Smooth muscle cell (in vitro differentiated cells): ENCODE measurements around the gene IL17F. TPM values are rescaled to one million over a fixed set of nuclear protein-coding genes. Genes with fewer than 3 reads are reported as not detected.
A peak's percentile ranks its signal among the peaks of the same experiment; 100 is the strongest.

Experiments
- DNase-seq: peaks from one replicate; lab custom pipeline; 2025; ENCODE audit not compliant: unreplicated experiment; lab: John Stamatoyannopoulos, UW
- H2AFZ ChIP-seq: fragments of 200-600 bp; sonication (generic); 2 replicates; pipeline ENCODE4 v1.6.0; 2016; ENCODE audit warnings: antibody characterized with exemption, low read depth, mild to moderate bottlenecking
- H3F3A ChIP-seq: fragments of 200-600 bp; sonication (generic); 2 replicates; pipeline ENCODE4 v1.6.0; 2017; ENCODE audit warnings: antibody characterized with exemption, low read depth
- H3K27ac ChIP-seq: fragments of 200-600 bp; sonication (generic); 2 replicates; pipeline ENCODE4 v1.5.1; 2016; ENCODE audit warnings: low read depth, mild to moderate bottlenecking
- H3K27me3 ChIP-seq: fragments of 200-600 bp; sonication (generic); 2 replicates; pipeline ENCODE4 v1.6.1; 2016; ENCODE audit warnings: low read depth, mild to moderate bottlenecking
- H3K36me3 ChIP-seq: fragments of 200-600 bp; sonication (generic); 2 replicates; pipeline ENCODE4 v1.5.1; 2016; ENCODE audit warnings: low read depth
- H3K4me1 ChIP-seq: fragments of 200-600 bp; sonication (generic); 2 replicates; pipeline ENCODE4 v1.5.1; 2016; ENCODE audit warnings: low read depth
- H3K4me2 ChIP-seq: fragments of 200-600 bp; sonication (generic); 2 replicates; pipeline ENCODE4 v1.6.0; 2016; ENCODE audit warnings: mild to moderate bottlenecking
- H3K4me3 ChIP-seq: fragments of 200-600 bp; sonication (generic); 2 replicates; pipeline ENCODE4 v1.5.1; 2016; ENCODE audit warnings: mild to moderate bottlenecking
- H3K79me2 ChIP-seq: fragments of 200-600 bp; sonication (generic); 2 replicates; pipeline ENCODE4 v1.6.0; 2016; ENCODE audit warnings: low read depth, mild to moderate bottlenecking
- H3K9ac ChIP-seq: fragments of 200-600 bp; sonication (generic); 2 replicates; pipeline ENCODE4 v1.6.0; 2016; ENCODE audit warnings: low read depth
- H3K9me3 ChIP-seq: fragments of 200-600 bp; sonication (generic); replicated peaks from 2 replicates; pipeline ENCODE4 v1.5.1; 2016; ENCODE audit warnings: low read depth
- H4K20me1 ChIP-seq: fragments of 200-600 bp; sonication (generic); 2 replicates; pipeline ENCODE4 v1.6.0; 2016; ENCODE audit warnings: low read depth
- WGBS: methylation state at CpG from one replicate; pipeline ENCODE4 v1.1.7; 2016; ENCODE audit warnings: low lambda C conversion rate; 5-methylcytosine and 5-hydroxymethylcytosine counted together
- polyA plus RNA-seq: library from polyadenylated mRNA; unstranded; fragments of >200 nt; fragmentation: Nextera tagmentation; extraction: Ambion mirVana; gene quantifications from 2 replicates; pipeline ENCODE4 v1.2.1, GENCODE V29; 2016
- total RNA-seq: library from RNA; depleted of rRNA; stranded (reverse); fragments of >200 nt; gene quantifications from 2 replicates; pipeline ENCODE4 v1.2.3, GENCODE V29; 2014
- TF ChIP-seq, protein P1 (sequence below): fragments of 200-600 bp; sonication (generic); IDR thresholded peaks from 2 replicates; pipeline ENCODE4 v1.5.1; 2017; ENCODE audit warnings: borderline replicate concordance, mild to moderate bottlenecking, antibody characterized with exemption; ENCODE audit not compliant: insufficient read depth, poor library complexity, severe bottlenecking

The IL17F gene
- total and polyA plus RNA-seq, 2 experiments from 2014 or later = not detected

DNA sequence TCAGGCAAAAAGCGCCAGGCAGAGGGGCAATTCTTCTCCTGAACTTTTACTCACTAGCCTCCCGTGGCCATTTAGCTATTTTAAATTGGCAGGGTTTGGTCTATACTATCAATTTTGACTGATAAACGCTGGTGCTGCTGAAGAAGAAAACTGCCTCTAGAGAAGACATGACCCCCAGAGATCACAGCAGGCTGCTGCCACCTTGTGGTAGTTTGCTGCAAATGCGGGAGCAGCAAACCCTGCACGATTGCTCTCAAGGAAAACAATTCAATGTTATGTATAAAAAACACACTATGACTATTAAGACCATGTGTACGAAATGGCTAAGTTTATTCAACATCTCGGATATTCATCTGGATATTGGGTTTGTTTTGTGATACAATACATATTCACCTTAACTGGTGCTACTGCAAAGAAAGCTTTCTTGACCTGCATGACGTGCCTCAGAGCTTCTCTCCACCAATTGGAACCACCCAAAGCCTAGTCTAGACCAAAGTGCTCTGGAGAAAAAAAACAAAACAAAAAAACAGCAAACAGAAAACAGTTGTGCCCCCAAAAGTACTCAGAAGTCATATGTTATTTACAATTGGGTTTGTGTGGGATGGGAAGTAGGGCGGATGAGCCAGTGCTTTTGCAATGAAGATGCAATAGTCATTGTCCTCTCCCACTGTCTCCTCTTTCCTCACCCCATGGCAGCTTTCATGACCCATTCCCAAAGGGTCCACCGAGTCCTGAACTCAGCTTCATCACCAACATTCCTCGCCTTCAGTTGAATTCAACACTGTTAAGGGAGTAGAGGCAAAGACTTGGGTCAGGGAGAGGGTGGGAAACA lies 19.6 kb upstream of the IL17F start:
- no peak overlapping the region for H3K4me2 ChIP-seq
- H3F3A ChIP-seq = no peaks in the 10 kb centered on the region
- no peaks in the 10 kb centered on the region for H3K79me2 ChIP-seq
- no peaks in the 10 kb centered on the region for H3K9me3 ChIP-seq
- WGBS = 64% methylated on average over 11 of the region's 11 CpGs
- H4K20me1 ChIP-seq = no peaks in the 10 kb centered on the region
- TF ChIP-seq, protein P1, sequence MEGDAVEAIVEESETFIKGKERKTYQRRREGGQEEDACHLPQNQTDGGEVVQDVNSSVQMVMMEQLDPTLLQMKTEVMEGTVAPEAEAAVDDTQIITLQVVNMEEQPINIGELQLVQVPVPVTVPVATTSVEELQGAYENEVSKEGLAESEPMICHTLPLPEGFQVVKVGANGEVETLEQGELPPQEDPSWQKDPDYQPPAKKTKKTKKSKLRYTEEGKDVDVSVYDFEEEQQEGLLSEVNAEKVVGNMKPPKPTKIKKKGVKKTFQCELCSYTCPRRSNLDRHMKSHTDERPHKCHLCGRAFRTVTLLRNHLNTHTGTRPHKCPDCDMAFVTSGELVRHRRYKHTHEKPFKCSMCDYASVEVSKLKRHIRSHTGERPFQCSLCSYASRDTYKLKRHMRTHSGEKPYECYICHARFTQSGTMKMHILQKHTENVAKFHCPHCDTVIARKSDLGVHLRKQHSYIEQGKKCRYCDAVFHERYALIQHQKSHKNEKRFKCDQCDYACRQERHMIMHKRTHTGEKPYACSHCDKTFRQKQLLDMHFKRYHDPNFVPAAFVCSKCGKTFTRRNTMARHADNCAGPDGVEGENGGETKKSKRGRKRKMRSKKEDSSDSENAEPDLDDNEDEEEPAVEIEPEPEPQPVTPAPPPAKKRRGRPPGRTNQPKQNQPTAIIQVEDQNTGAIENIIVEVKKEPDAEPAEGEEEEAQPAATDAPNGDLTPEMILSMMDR = peak; percentile 91
- H2AFZ ChIP-seq = no peak overlapping the region
- no peaks in the 10 kb centered on the region for H3K27me3 ChIP-seq
- H3K9ac ChIP-seq = no peak overlapping the region
- H3K27ac ChIP-seq = no peak overlapping the region
- no peak for DNase-seq
- no peak overlapping the region for H3K4me3 ChIP-seq
- H3K36me3 ChIP-seq = no peaks in the 10 kb centered on the region
- no peaks in the 10 kb centered on the region for H3K4me1 ChIP-seq

DNA sequence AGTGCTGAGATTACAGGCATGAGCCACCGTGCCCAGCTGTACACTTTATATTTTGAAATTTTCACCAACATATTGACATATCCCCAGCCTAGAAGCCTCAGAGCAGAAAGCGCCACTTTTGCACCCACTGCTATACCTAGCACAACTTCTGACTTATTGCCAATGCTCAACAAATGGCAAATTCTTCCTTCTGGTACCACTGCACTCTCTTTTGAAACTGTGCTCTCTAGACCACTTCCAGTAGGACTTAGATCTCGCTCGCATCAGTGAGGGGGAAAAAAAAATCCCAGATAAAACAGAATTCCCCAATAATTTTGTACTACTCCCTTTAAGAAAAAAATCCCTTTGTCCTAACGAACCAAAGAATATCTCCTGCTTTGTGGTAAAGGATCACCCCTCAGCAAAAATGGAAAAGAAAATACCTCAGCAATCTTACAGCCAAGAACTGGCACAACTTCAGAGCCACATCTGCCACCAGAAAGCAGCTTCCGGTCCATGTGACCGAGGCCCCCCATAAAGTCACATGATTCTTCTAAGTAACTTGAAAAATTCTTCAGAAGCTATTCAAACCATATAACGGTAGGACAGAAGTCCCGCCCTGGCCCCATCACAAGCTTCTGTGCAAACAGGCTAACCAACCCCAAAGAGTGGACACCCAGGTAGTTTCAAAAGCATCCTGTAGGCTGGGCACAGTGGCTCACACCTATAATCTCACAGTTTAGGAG lies 18.5 kb upstream of the IL17F start:
- Histone ChIP-seq H3K4me2 (no peak overlapping the region), H3K4me3 (no peak overlapping the region), H3F3A (no peaks in the 10 kb centered on the region), H3K36me3 (no peaks in the 10 kb centered on the region), H3K9ac (no peak overlapping the region), H3K27me3 (no peaks in the 10 kb centered on the region), H2AFZ (no peak overlapping the region), H3K79me2 (no peaks in the 10 kb centered on the region), H4K20me1 (no peaks in the 10 kb centered on the region), H3K27ac (no peak overlapping the region), H3K4me1 (no peaks in the 10 kb centered on the region), H3K9me3 (no peaks in the 10 kb centered on the region)
- TF ChIP-seq, protein P1 = no peak
- 97% methylated on average over 9 of the region's 9 CpGs for WGBS
- no peak for DNase-seq

DNA sequence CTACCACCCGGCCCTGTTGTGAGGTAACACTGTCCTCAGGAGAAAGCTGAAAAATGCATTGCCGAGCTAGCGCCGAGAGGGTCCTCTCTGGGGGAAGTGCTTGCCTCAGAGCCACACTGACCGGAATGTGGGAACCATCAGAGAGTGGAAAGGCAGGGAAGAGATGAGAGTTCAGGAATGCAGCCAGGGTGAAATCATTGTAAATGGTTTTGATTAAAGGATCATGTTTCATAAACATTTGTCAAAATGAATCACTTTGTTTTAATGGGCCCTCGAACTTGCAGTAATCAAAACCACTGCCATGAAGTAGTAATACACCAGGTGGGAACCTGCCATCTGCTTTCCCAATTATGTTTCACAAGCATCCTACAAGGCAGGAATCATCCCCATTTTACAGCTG lies 16.9 kb upstream of the IL17F start:
- Histone ChIP-seq H2AFZ (no peak overlapping the region), H3K4me2 (no peak overlapping the region), H3K27me3 (no peaks in the 10 kb centered on the region), H3K9ac (no peak overlapping the region), H3F3A (no peaks in the 10 kb centered on the region), H3K4me3 (no peak overlapping the region), H3K79me2 (no peaks in the 10 kb centered on the region), H3K4me1 (no peaks in the 10 kb centered on the region), H3K27ac (no peak overlapping the region), H4K20me1 (no peaks in the 10 kb centered on the region), H3K9me3 (no peaks in the 10 kb centered on the region), H3K36me3 (no peaks in the 10 kb centered on the region)
- TF ChIP-seq, protein P1 = no peak
- 85% methylated on average over 6 of the region's 6 CpGs for WGBS
- no peak for DNase-seq
